GM12891 (cell line): Measurements from ENCODE around the gene UBAP2L.

Experiments
- PAX5 ChIP-seq: IDR thresholded peaks from 2 replicates; pipeline ENCODE4 v1.6.1; 2011; ENCODE audit warnings: low read length, moderate library complexity, mild to moderate bottlenecking; ENCODE audit not compliant: insufficient read depth, severe bottlenecking
- POLR2A ChIP-seq: IDR thresholded peaks from 2 replicates; pipeline ENCODE4 v1.6.1; 2011; ENCODE audit warnings: low read depth, low read length, control low read depth
- POLR2AphosphoS5 ChIP-seq: IDR thresholded peaks from 2 replicates; pipeline ENCODE4 v1.6.1; 2011; ENCODE audit warnings: low read depth, low read length, control low read depth

DNA sequence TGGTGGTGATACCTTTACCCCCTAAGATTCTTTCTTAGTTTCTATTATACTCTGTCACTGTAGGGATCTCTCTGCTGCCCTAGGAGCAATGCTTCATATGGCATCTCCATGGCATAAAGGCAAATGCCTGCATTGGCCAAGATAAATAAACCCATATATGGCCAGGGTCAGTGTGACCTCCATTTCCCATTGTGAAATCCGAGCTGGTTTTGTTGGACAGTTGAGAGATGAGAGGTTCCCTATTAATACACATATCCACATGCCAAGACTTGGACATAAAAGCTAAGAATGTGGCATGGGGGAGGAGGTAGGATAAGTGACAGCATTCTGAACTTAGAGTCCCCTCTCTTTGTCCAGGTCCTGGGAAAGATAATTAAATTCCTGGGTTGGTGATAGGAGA lies 30.2 kb upstream of the UBAP2L start:
- TF ChIP-seq POLR2A, result no peak
- TF ChIP-seq POLR2AphosphoS5, result no peak
- no peak for TF ChIP-seq PAX5
